Heart left ventricle (tissue), 16 donors: ENCODE data around the gene ITPRIPL1. TPM values are rescaled to one million over a fixed set of nuclear protein-coding genes. Genes with fewer than 3 reads are reported as not detected.

Experiments used
- ATAC-seq, 4 donors: fragments of 200-7000 bp; cut with Tn5 transposase; one replicate each; pipeline ENCODE4 v1.9.1; 2020 to 2022; ENCODE audit warnings: moderate library complexity in 4 of 4, mild to moderate bottlenecking in 3 of 4, moderate number of reproducible peaks in 1 of 4
- DNase-seq, 5 donors: peaks; one replicate each; pipeline ENCODE4 v3.0.0-alpha.2; 2020
- H3K27ac ChIP-seq, 12 donors: fragments of 200-600 bp; sonication (generic) in 4 of 12; one replicate each; pipeline versions ENCODE4 v1.5.0 to v1.8.0; 2016 to 2022; ENCODE audit warnings: mild to moderate bottlenecking in 2 of 12
- H3K27me3 ChIP-seq, 9 donors: fragments of 200-600 bp; sonication (generic) in 2 of 9; one replicate each; pipeline versions ENCODE4 v1.5.1 to v1.8.0; 2016 to 2022; ENCODE audit warnings: mild to moderate bottlenecking in 3 of 9
- H3K36me3 ChIP-seq, 9 donors: fragments of 200-600 bp; sonication (generic) in 2 of 9; one replicate each; pipeline versions ENCODE4 v1.5.0 to v1.8.0; 2018 to 2022; ENCODE audit warnings: mild to moderate bottlenecking in 2 of 9
- H3K4me1 ChIP-seq, 12 donors: fragments of 200-600 bp; sonication (generic) in 4 of 12; one replicate each; pipeline versions ENCODE4 v1.5.0 to v1.8.0; 2016 to 2022; ENCODE audit warnings: mild to moderate bottlenecking in 3 of 12
- H3K4me3 ChIP-seq, 12 donors: fragments of 200-600 bp; sonication (generic) in 4 of 12; one replicate each; pipeline versions ENCODE4 v1.5.0 to v1.8.0; 2017 to 2022; ENCODE audit warnings: mild to moderate bottlenecking in 9 of 12, moderate library complexity in 4 of 12
- H3K9me3 ChIP-seq, 12 donors: fragments of 200-600 bp; sonication (generic) in 4 of 12; one replicate each; pipeline versions ENCODE4 v1.5.0 to v1.8.0; 2016 to 2022; ENCODE audit warnings: mild to moderate bottlenecking in 1 of 12
- CTCF ChIP-seq, 12 donors: fragments of 200-600 bp; sonication (generic) in 4 of 12; IDR thresholded peaks; one replicate each; pipeline versions ENCODE4 v1.5.0 to v1.8.0; 2018 to 2022; ENCODE audit warnings: antibody characterized with exemption in 12 of 12, mild to moderate bottlenecking in 5 of 12
- POLR2A ChIP-seq, 2 donors: fragments of 450-650 bp; IDR thresholded peaks; one replicate each; pipeline ENCODE4 v1.6.1; 2017; ENCODE audit warnings: antibody characterized with exemption in 2 of 2, mild to moderate bottlenecking in 2 of 2, moderate library complexity in 2 of 2
- WGBS, 4 donors: extraction: QIAGEN DNeasy Blood & Tissue Kit in 2 of 4; methylation state at CpG; one replicate each; pipeline versions ENCODE4 v1.1.5 to v1.1.7; 2013 to 2018; 5-methylcytosine and 5-hydroxymethylcytosine counted together
- intact Hi-C, 10 donors: fragments of 100-400 bp; cut with DNase I; formaldehyde crosslinking; loops; one replicate each; pipeline versions ENCODE4 v1.11.1 to v1.14.2; 2022
- polyA plus RNA-seq, 2 donors: library from polyadenylated mRNA; stranded (reverse); fragments of 200-250 nt; gene quantifications; one replicate each; pipeline ENCODE4 v1.2.3, GENCODE V29; 2013
- total RNA-seq, 9 donors: library from RNA; depleted of rRNA in 2 of 9; stranded (reverse); fragments of >200 nt in 2 of 9; fragmentation: NEBNext Ultra II Directional in 3 of 9; extraction: Animal tissue kit (Norgen Biotek cat#: 25700) in 3 of 9; gene quantifications; one replicate each; pipeline versions ENCODE4 v1.1.0 to v1.2.4, GENCODE V29; 2016 to 2023
- donor health status: ischemic (EF 13 %, LVEDD 7.1; RV severe dilation, severe dysfunction).
- donor health status: healthy with polysubstance abuse.
- donor health status: DM: no; HTN: yes; CAD: no.
- donor health status: DM: no; HTN: no; CAD: no.
- donor health status: ischemic (EF 25% LVEDD 6.9; RV normal size, moderate dysfunction).
- donor health status: ischemic (EF 25% LVEDD 5.7; RV mildly dilated, moderate dysfunction).
- donor health status: healthy.
- donor health status: DM: yes; HTN: yes; CAD: no.
- donor health status: ischemic (EF 35%, LVEDD 5.7; RV mildly dilated, moderate dysfunction).
- donor health status: nonischemic (EF 11% LVEDD 7.7; RV severe dilation, severe dysfunction).
- donor health status: DM: yes; HTN: yes; CAD: no.
- donor health status: PGD.
- donor health status: ischemic (EF 29% LVEDD 5.4; RV normal size, mild dysfunction).
- donor health status: nonischemic (EF 23%, LVEDD 6.1; RV moderate dilation, normal function).

Gene ITPRIPL1
- total and polyA plus RNA-seq, 11 donors: 0.65 to 3.8 (median 1.5) TPM

GRCh38 chr2:96336104-96336775 lies 11.1 kb downstream of the ITPRIPL1 start:
- peak overlapping the region in 11 of 12 donors; percentile 59 to 90 (median 79) for H3K4me3 ChIP-seq
- WGBS, 4 donors: 15 to 29% (median 18%) methylated on average over 9 to 15 of the region's 15 CpGs
- TF ChIP-seq CTCF (IDR thresholded peaks at IDR 0.05) (no peak), POLR2A (IDR thresholded peaks at IDR 0.05) (no peak)

GRCh38 chr2:96336873-96337272 lies 11.8 kb downstream of the ITPRIPL1 start:
- H3K36me3 ChIP-seq: no peaks in the 10 kb centered on the region
- peak overlapping the region in 1 of 12 donors; percentile 96 for H3K27ac ChIP-seq
- H3K9me3 ChIP-seq: no peaks in the 10 kb centered on the region
- H3K4me1 ChIP-seq: peaks cover 0 to 28% (median 9%) of the 10 kb centered on the region in 12 donors
- H3K27me3 ChIP-seq: no peaks in the 10 kb centered on the region
- H3K4me3 ChIP-seq: peak overlapping the region in 1 of 12 donors; percentile 89
- ATAC-seq (no peak), DNase-seq (no peak)
- intact Hi-C loops: loop anchor here in 1 of 10 donors (10.0 kb wide), 1 partner anchor 168 kb away; the partner anchor contains the start of gene NEURL3
- 86 to 90% (median 89%) methylated on average over 3 of the region's 3 CpGs for WGBS, 4 donors
- no peak for TF ChIP-seq POLR2A (IDR thresholded peaks at IDR 0.05)
- TF ChIP-seq CTCF (IDR thresholded peaks at IDR 0.05): no peak

More at GRCh38 chr2:96336104-96336775, 11.1 kb downstream of the ITPRIPL1 start:
- intact Hi-C loops: loop anchor here in 1 of 10 donors (10.0 kb wide), 1 partner anchor 169 kb away; the partner anchor contains the start of gene NEURL3
- Histone ChIP-seq H3K4me1 (peaks cover 0 to 28% (median 10%) of the 10 kb centered on the region in 12 donors), H3K36me3 (no peaks in the 10 kb centered on the region), H3K27me3 (no peaks in the 10 kb centered on the region), H3K9me3 (no peaks in the 10 kb centered on the region), H3K27ac (peak overlapping the region in 8 of 12 donors; percentile 91 to 96 (median 94))
- DNase-seq (no peak), ATAC-seq (no peak)

DNA sequence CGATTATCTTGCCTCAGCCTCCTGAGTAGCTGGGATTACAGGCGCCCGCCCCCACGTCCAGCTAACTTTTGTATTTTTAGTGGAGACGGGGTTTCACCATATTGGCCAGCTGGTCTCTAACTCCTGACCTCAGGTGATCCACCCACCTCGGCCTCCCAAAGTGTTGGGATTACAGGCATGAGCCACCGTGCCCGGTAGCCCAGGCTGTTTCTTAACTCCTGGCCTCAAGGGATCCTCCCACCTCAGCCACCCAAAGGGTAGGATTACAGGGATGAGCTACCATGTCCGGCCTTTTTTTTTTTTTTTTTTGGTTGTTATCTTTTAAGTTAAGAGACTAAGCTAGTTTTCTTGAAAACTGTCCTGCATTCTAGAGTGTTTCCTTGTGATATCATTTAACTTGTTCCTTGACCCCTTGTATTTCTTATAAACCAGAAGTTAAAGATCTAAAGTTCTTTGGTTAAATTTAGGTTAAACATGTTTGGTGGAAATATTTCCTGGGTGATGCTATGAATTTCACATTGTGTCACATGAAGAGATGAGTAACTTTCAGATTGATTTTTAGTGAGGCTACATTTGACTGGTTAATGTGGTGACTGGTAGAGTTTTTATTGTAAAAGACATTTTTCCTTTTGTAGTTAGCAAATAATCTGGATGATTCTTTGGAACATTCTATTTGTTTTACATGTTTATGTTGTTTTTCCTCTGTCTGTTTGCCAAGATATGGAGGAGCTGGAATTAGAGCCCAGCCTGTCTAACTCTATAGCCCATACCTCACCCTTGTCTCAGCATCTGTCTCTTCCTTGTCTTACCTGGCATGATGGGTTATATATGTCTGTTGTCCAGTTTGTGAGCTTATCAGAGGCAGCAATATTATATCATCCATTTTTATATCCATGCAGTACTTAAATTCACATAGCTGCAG lies 15.6 kb downstream of the ITPRIPL1 start:
- intact Hi-C loops: loop anchor here in 1 of 10 donors (5.0 kb wide), 1 partner anchor 33 kb away; the partner anchor contains the start of gene SNRNP200
- no peak overlapping the region for H3K27ac ChIP-seq

More for the DNA sequence above, 15.6 kb downstream of the ITPRIPL1 start:
- WGBS, 4 donors: 87 to 95% (median 94%) methylated on average over 9 of the region's 9 CpGs
- Histone ChIP-seq H3K4me3 (no peak overlapping the region), H3K36me3 (peaks cover 0 to 5% (median 0%) of the 10 kb centered on the region in 9 donors), H3K9me3 (no peaks in the 10 kb centered on the region), H3K27me3 (no peaks in the 10 kb centered on the region), H3K4me1 (peaks cover 0 to 41% (median 3%) of the 10 kb centered on the region in 12 donors)
- TF ChIP-seq POLR2A (IDR thresholded peaks at IDR 0.05) (no peak), CTCF (IDR thresholded peaks at IDR 0.05) (no peak)
- ATAC-seq (no peak), DNase-seq (no peak)
